Measurements from ENCODE around the gene PPCS.

- TF ChIP-seq SIN3A (IDR thresholded peaks at IDR 0.05; ENCODE audit: borderline replicate concordance, insufficient read depth, low read length) (no peak), POLR2AphosphoS5 (IDR thresholded peaks at IDR 0.05; ENCODE audit: low read depth, low read length) (no peak), REST (IDR thresholded peaks at IDR 0.05; ENCODE audit: insufficient read depth in 1 of 2, low read depth in 2 of 2, low read length in 2 of 2) (no peak)
Measured at GRCh38 chr1:42422737-42423136, 33.6 kb upstream of the PPCS start.
